ENCODE measurements around the gene MAN2B1. TPM values are rescaled to one million over a fixed set of nuclear protein-coding genes. Genes with fewer than 3 reads are reported as not detected.

Gene MAN2B1
- total and polyA plus RNA-seq, 2 of the 8 experiments (the other 6 are each of a cell fraction or from before 2014, with no cell fraction given) = 55.3 to 76.3 TPM

GRCh38 chr19:12681074-12681987, 14.8 kb upstream of the MAN2B1 start, which contains the start of gene DHPS (continued):
- TF ChIP-seq CHD7 (IDR thresholded peaks at IDR 0.05; ENCODE audit: insufficient replicate concordance, low read length) = no peak
- no peak for TF ChIP-seq RNF2 (IDR thresholded peaks at IDR 0.05; ENCODE audit: borderline replicate concordance, low read depth, low read length, missing control alignments, poor library complexity, severe bottlenecking)
- TF ChIP-seq CBX5 (IDR thresholded peaks at IDR 0.05; ENCODE audit: low read depth, low read length) = no peak
- TF ChIP-seq KDM1A (IDR thresholded peaks at IDR 0.05; ENCODE audit: borderline replicate concordance, low read length) = no peak
- no peak for TF ChIP-seq SP2 (IDR thresholded peaks at IDR 0.05; ENCODE audit: low read length)
- no peak for TF ChIP-seq BCL11A (IDR thresholded peaks at IDR 0.05; ENCODE audit: low read depth in 2 of 2, low read length in 2 of 2)
- no peak for TF ChIP-seq MAFK (IDR thresholded peaks at IDR 0.05; ENCODE audit: low read depth, low read length)
- no peak for TF ChIP-seq CHD1 (IDR thresholded peaks at IDR 0.05; ENCODE audit: low read depth, low read length)
- peak; percentile 85 for TF ChIP-seq TAF7 (optimal IDR thresholded peaks at IDR 0.05; ENCODE audit: borderline replicate concordance, low read depth, low read length)
